Measurements from ENCODE around the gene EML6.
A peak's percentile ranks its signal among the peaks of the same experiment; 100 is the strongest.

Gene EML6

DNA sequence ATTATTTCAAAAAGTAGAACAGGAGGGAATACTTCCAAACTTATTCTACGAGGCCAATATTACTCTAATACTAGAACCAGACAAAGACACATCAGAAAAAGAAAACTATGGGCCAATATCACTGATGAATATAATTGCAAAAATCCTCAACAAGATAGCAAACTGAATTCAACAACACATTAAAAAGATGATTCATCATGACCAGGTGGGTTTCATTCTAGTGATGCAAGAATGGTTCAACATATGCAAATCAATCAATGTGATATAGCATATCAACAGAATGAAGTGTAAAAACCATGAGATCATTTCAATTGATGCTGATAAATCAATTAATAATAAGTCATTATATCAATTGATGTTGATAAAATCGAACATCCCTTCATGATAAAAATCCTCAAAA is 22.4 kb upstream of the EML6 start:
- no peaks in the 10 kb centered on the region for H3K4me1 Mint-ChIP-seq

DNA sequence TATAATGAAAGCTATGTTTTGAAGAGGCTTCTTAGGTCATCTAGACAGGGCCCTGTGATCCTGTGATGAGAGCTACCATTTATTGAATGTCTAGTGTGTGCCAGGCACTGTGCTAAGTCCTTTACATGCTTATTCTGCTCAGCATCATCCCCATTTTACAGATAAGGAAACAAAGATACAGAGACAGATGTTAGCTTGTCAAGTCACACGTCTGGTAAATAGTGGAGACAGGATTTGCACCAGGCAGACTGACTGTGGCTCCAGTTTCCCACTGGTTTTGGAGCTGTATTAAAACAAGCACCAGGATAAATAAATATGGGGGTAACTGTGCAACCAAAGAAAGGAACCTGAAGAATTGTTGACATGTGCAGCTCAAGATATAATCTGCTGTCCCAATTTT is 19.2 kb upstream of the EML6 start:
- H3K27ac Mint-ChIP-seq, result no peak overlapping the region
- no peak for DNase-seq
- H3K27me3 Mint-ChIP-seq (ENCODE audit: low read depth, poor library complexity), result peaks cover 5% of the 10 kb centered on the region
- H3K9me3 Mint-ChIP-seq, result peaks cover 13% of the 10 kb centered on the region
- TF ChIP-seq, protein P1, sequence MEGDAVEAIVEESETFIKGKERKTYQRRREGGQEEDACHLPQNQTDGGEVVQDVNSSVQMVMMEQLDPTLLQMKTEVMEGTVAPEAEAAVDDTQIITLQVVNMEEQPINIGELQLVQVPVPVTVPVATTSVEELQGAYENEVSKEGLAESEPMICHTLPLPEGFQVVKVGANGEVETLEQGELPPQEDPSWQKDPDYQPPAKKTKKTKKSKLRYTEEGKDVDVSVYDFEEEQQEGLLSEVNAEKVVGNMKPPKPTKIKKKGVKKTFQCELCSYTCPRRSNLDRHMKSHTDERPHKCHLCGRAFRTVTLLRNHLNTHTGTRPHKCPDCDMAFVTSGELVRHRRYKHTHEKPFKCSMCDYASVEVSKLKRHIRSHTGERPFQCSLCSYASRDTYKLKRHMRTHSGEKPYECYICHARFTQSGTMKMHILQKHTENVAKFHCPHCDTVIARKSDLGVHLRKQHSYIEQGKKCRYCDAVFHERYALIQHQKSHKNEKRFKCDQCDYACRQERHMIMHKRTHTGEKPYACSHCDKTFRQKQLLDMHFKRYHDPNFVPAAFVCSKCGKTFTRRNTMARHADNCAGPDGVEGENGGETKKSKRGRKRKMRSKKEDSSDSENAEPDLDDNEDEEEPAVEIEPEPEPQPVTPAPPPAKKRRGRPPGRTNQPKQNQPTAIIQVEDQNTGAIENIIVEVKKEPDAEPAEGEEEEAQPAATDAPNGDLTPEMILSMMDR (IDR thresholded peaks at IDR 0.05), result no peak
- no peak overlapping the region for H3K4me3 Mint-ChIP-seq
- H3K36me3 Mint-ChIP-seq (ENCODE audit: low read depth), result no peaks in the 10 kb centered on the region
- H3K4me1 Mint-ChIP-seq, result no peaks in the 10 kb centered on the region

More for the DNA sequence above, 22.4 kb upstream of the EML6 start:
- H3K9me3 Mint-ChIP-seq, result peaks cover 33% of the 10 kb centered on the region
- no peak overlapping the region for H3K27ac Mint-ChIP-seq
- TF ChIP-seq, protein P1 (IDR thresholded peaks at IDR 0.05), result no peak
- H3K27me3 Mint-ChIP-seq (ENCODE audit: low read depth, poor library complexity), result peaks cover 5% of the 10 kb centered on the region
- peaks cover 6% of the 10 kb centered on the region for H3K36me3 Mint-ChIP-seq (ENCODE audit: low read depth)
- no peak for DNase-seq
- H3K4me3 Mint-ChIP-seq, result no peak overlapping the region

GRCh38 chr2:54704688-54705605 is 18.5 kb upstream of the EML6 start:
- DNase-seq, result no peak
- TF ChIP-seq, protein P1 (IDR thresholded peaks at IDR 0.05), result peak; percentile 37
- Mint-ChIP-seq H3K27me3 (ENCODE audit: low read depth, poor library complexity) (peaks cover 5% of the 10 kb centered on the region), H3K36me3 (ENCODE audit: low read depth) (no peaks in the 10 kb centered on the region), H3K4me3 (no peak overlapping the region), H3K9me3 (peaks cover 12% of the 10 kb centered on the region), H3K4me1 (no peaks in the 10 kb centered on the region), H3K27ac (no peak overlapping the region)

- TF ChIP-seq, protein P1 (IDR thresholded peaks at IDR 0.05), result no peak
- H3K36me3 Mint-ChIP-seq (ENCODE audit: low read depth), result no peaks in the 10 kb centered on the region
- no peak overlapping the region for H3K27ac Mint-ChIP-seq
- H3K4me1 Mint-ChIP-seq, result no peaks in the 10 kb centered on the region
- no peak for DNase-seq
- peaks cover 1% of the 10 kb centered on the region for H3K9me3 Mint-ChIP-seq
- H3K27me3 Mint-ChIP-seq (ENCODE audit: low read depth, poor library complexity), result peaks cover 9% of the 10 kb centered on the region
- H3K4me3 Mint-ChIP-seq, result no peak overlapping the region
Observed at GRCh38 chr2:54706622-54707021, 16.8 kb upstream of the EML6 start.

GRCh38 chr2:54708584-54709335 is 14.7 kb upstream of the EML6 start:
- H3K36me3 Mint-ChIP-seq (ENCODE audit: low read depth), result no peaks in the 10 kb centered on the region
- no peak overlapping the region for H3K4me3 Mint-ChIP-seq
- H3K27me3 Mint-ChIP-seq (ENCODE audit: low read depth, poor library complexity), result peaks cover 8% of the 10 kb centered on the region
- H3K27ac Mint-ChIP-seq, result no peak overlapping the region
- no peaks in the 10 kb centered on the region for H3K4me1 Mint-ChIP-seq
- DNase-seq, result no peak
- no peaks in the 10 kb centered on the region for H3K9me3 Mint-ChIP-seq
- TF ChIP-seq, protein P1 (IDR thresholded peaks at IDR 0.05), result no peak

Measured in nephron progenitor cell (in vitro differentiated cells).